ENCODE measurements around the gene SH3BP5. TPM values are rescaled to one million over a fixed set of nuclear protein-coding genes. Genes with fewer than 3 reads are reported as not detected.

Gene SH3BP5
- total RNA-seq, 1 donor from 2014 or later = 68.0 TPM

GRCh38 chr3:15325228-15325627 is 7.2 kb downstream of the SH3BP5 start:
- DNase-seq (ENCODE audit: low spot score) = no peak

GRCh38 chr3:15324379-15324808 is 8.0 kb downstream of the SH3BP5 start:
- DNase-seq (ENCODE audit: low spot score) = no peak

GRCh38 chr3:15323063-15323462 is 9.3 kb downstream of the SH3BP5 start:
- DNase-seq (ENCODE audit: low spot score) = no peak

GRCh38 chr3:15321349-15321748 is 11.0 kb downstream of the SH3BP5 start:
- DNase-seq (ENCODE audit: low spot score) = no peak

GRCh38 chr3:15319575-15319974 is 12.8 kb downstream of the SH3BP5 start:
- no peak for DNase-seq (ENCODE audit: low spot score)

DNA sequence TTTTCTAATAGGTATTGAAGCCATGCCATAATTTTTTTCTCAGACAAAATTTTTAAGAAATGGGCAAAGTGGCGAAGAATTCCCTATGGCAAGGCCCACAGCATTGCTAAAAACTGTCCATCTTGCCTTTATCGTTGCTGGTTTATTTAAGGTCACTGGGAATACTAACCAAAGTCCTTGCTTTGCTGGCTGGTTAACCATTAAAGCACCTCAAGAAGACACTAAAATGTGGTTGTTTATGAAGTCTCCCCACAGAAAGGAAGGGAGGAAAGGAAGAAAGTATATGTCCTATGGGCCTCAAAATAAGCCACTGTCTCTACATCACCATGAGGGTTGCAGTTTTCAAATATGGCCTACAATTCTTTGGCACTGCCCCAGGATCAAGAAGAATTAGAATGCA is 13.2 kb downstream of the SH3BP5 start:
- DNase-seq (ENCODE audit: low spot score) = no peak

- no peak for DNase-seq (ENCODE audit: low spot score)
Measured at GRCh38 chr3:15318661-15319060, 13.7 kb downstream of the SH3BP5 start.

DNA sequence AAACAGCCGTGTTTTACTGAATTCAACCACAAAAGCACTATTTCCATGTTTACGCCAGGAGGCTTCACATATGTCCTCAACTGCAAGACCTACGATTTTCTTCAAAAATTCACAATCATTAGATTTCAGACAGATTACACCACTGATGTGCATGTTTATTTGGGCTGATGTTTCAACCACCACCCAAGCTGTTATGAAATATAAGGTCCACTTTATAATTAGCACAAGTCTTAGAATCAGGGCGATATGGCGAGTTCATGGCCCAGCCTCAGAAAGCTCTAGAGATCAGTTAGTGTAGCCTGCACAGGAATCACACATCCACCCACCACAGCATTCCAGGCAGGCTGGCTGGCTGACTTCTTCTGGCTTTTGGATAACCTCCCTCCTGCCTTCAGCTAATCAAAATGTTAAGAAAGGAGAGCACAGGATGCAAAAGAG is 15.4 kb downstream of the SH3BP5 start:
- DNase-seq (ENCODE audit: low spot score) = no peak

- DNase-seq (ENCODE audit: low spot score) = no peak
Measured at GRCh38 chr3:15315003-15315402, 17.4 kb downstream of the SH3BP5 start.

DNA sequence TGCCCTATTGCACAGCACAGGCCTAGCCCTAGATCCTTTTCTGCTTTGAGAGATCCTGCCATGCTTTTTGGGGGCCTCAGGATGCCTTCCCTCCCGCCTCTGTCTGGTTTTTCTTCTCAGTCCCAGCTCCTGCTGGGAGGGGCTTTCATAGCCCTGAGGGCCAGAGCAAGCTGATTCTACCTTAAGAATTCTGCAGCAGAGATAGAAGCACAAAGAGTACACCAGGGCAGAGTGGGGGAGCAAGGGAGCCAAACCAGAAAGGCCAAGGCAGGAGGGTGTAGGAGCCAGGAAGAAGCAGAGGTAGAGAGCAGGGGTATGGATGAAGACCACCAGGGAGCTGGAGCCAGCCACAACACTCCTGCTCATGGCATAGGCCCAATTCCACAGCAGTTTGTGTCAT is 18.1 kb downstream of the SH3BP5 start:
- no peak for DNase-seq (ENCODE audit: low spot score)

- no peak for DNase-seq (ENCODE audit: low spot score)
Measured at GRCh38 chr3:15313461-15313860, 18.9 kb downstream of the SH3BP5 start.

GRCh38 chr3:15312550-15312949 is 19.8 kb downstream of the SH3BP5 start:
- DNase-seq (ENCODE audit: low spot score) = no peak

DNA sequence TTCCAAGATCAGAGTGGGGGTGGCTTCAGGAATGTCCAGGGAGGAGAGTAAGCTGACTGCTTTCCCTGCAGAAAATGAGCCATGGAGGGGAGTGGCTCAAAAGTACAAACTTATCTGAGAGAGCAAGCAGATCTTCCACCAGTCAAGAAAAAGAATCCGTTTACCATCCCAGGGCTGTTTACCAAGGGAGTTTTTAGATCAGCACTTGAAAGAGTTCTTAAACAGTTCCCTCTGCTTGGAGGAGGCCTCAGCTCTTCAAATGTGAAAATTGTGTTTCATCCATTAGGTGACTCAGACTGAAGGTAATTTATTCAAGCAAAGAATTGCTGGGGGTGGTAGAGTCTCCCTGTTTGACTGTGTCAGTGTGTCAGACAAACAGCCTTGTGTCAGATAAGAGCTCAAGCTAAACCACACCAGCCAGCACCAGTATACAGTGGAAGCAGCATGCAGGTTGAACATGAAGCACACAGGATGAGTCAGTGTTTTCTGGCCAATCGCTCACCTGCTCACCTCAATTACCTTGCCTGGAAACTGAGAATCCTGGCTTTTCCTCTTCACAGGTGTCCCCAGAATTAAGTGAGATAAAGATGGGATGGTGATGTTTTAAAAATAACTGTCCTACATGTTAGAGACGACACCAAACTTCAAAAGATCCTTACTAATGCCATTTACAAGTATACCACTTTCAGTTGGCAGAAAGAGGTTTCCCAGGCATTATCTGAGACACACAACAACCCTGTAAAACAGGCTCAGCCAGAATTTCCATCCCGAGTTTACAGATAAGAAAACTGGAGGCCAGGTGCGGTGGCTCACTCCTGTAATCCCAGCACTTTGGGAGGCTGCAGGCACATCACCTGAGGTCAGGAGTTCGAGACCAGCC is 21.7 kb downstream of the SH3BP5 start:
- DNase-seq (ENCODE audit: low spot score) = no peak

GRCh38 chr3:15309662-15310335 is 22.6 kb downstream of the SH3BP5 start:
- no peak for DNase-seq (ENCODE audit: low spot score)

DNA sequence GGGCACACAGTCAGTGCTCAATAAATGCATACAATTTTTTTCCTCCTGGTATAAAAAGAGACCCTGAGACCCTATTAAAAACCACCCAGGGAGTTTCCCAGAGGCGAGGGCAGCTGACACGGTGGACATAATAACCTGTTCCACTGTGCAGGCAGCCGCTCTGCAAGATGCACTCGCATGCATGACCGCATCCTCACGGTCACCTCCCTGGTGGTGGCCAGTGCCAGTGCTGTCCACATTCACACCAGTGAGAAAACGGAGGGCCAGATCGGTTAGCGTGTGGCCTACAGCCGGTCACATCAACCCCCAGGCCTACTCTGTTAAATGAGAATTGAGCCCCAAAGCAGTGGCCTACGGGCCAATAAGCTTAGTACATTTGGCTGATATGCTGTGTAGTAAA is 24.8 kb downstream of the SH3BP5 start:
- no peak for DNase-seq (ENCODE audit: low spot score)

DNA sequence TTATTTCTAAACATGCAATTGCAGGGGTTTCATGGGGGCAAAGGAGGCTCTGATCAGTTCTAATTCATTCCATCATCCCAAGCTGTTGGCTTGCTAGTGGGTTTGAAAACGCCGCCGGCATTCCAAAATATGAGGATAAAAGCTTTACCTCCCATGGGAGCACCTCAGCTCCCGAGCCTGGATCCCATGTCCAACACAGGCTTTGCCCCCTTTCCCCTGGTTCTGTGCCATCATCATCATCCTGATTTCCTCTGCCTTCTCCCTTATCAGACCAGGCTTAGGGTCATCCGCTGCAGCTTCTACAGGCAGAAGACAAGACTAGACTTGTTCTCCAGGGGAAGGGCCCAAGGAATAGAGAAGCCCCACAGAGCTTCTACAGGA is 25.4 kb downstream of the SH3BP5 start:
- no peak for DNase-seq (ENCODE audit: low spot score)

- no peak for DNase-seq (ENCODE audit: low spot score)
Measured at GRCh38 chr3:15305359-15305844, 27.0 kb downstream of the SH3BP5 start.

DNA sequence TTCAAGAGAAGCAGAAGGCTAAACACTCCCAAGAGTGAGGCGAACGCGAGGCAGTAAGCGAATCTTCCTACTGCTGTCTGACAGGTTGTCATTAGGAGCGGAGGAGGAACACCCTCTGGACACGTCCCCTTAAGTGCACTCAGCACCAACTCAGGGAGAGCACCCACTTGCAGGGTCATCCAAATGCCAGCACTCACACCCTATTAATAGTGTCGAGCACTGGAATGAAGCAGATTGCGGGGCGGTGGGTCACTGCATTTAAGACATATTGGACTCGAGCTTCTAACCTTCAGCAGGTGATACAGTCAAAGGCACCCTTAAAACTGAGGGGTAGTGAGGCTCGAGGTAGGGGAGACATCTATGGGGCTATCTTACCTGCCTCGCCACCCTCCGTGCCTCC is 28.7 kb downstream of the SH3BP5 start:
- DNase-seq (ENCODE audit: low spot score) = no peak

DNA sequence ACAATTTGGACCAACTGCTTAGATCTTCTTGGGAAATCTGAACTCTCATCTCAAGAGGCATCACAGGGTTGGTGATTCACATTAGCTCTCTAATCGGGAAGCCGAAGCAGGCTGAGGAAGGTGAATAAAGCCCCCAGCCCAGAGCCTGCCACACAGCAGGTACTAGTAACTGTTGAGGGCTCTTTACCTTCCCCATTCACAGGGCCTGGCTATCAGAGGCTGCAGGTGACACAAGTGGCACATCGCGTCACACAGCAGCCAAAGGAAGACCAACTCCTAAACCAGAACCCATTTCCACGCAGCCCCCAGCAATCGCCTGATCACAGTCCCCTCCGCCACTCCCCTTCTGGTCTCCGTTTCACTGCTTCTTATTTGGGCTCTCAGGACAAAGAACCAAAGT is 29.2 kb downstream of the SH3BP5 start:
- DNase-seq (ENCODE audit: low spot score) = no peak

DNA sequence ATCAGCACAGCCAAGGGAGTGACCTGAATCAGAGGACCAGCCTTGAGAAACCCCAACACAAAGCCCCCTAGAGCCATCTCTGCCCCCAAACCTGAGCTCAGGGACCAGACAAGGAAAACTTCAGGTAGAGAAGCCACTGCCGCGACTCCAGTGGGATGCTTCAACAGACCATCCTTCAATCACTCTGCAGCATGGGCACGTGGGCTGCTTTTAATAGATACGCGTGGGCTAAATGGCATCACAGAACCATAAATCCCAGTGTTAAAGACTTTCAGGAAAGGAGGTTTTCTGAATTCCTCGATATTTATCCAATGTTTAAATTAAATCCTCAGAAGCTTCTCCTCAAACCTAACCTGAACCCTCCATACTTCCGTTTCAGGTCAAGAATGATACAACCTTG is 30.6 kb downstream of the SH3BP5 start:
- no peak for DNase-seq (ENCODE audit: low spot score)

GRCh38 chr3:15300323-15301078 is 31.9 kb downstream of the SH3BP5 start:
- DNase-seq (ENCODE audit: low spot score) = no peak

GRCh38 chr3:15299036-15299435 is 33.4 kb downstream of the SH3BP5 start:
- no peak for DNase-seq (ENCODE audit: low spot score)
